Hematopoietic multipotent progenitor cell treated with erythropoietin and hydrocortisone succinate and interleukin-3 and kit ligand, for 15 days (in vitro differentiated cells): ENCODE results near the gene TSN.
"Not testable (repeated sequence)": the region's sequence is repeated elsewhere in the genome, so short reads cannot be mapped to it uniquely, and the experiment has no call there.

ENCODE experiments used
- DNase-seq: peaks from one replicate; pipeline ENCODE4 v3.0.0-alpha.2; 2015; ENCODE audit warnings: low spot score

The TSN gene

GRCh38 chr2:121801916-121802315 is 46.5 kb downstream of the TSN start:
- DNase-seq, result no peak

GRCh38 chr2:121803503-121803902 is 48.1 kb downstream of the TSN start:
- no peak for DNase-seq

- no peak for DNase-seq
These were observed 48.9 kb downstream of the TSN start for GRCh38 chr2:121804340-121804739.

DNA sequence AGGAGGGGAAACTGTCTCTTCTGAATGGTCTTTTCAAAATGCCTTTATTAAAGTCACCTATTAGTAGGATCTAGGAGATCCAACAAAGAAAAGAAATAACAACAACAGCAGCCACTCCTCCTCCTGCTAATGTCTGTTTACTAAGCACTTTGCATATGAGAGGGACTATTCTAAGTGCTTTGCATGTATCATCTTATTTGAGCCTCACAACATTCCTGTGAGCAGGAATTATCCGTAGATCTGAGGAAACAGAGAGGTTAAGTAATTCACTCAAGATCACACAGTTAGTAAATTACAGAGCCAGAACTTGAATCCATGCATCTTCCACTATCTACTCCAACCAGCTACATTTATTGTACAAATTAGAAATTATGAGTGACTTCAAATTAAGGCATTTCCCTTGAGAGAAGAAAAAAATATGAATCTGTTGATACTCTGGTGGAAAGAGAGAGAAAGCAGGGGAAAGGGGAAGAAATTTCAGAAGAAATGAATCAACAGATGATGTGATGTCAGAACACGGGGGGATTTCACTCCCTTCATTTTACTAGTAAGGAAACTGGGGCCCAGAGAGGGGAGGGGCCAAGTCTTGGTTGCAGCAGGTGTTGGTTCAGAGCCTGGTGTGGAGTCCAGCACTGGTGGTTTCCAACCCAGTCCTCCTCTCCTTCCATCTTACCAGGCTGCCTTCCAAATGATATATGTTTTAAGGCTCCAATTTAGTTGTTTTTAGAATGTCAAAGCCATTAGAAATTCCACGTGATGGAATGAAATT is 49.7 kb downstream of the TSN start:
- no peak for DNase-seq

DNA sequence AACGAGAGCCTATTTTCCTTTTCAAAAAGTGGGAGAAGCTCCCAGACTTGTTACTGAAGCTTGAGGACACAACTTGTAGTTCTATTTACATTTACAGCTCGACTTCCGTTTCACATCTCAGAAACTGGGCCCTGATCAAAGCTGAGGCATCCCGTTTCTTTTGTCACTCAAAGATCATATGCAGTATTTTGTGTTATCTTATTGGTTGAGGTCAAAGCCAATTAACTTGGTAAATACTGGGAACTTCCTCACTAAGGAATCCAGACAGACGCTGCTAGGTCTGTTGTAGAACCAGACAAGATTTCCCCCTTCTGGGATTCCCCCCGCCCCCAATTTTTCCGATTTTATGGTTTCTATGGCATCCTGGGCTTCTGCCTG is 50.3 kb downstream of the TSN start:
- DNase-seq, result no peak

DNA sequence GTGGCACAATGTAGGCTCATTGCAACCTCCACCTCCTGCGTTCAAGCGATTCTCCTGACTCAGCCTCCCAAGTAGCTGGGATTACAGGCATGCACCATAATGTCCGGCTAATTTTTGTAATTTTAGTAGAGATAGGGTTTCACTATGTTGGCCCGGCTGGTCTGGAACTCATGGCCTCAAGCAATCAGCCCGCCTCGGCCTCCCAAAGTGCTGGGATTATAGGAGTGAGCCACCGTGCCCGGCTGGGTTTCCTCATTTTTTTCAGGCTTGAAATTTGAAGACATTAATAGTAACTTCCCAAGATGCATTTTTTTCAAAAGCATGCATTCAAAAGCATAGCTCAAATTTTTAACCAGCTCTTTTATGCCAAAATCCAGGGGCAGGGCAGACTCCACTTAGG is 52.3 kb downstream of the TSN start:
- not testable (repeated sequence) for DNase-seq

DNA sequence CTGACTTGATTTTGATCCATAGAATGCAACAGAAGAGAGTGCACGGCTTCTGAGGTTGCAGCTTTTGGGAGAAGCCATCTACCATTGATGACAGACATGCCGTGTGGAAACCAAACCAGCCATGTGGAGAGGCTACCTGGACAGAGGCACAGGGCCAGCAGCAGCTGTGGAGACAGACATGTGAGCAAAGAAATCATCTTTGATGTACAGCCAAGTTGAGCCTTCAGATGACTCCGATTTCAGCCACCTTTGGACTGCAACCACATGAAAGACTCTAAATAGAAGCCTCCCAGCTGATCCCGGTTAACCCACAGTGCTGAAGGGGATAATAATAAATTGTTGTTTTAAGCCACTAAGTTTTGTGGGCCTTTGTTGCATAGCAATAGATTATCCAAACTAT is 54.2 kb downstream of the TSN start:
- no peak for DNase-seq

DNA sequence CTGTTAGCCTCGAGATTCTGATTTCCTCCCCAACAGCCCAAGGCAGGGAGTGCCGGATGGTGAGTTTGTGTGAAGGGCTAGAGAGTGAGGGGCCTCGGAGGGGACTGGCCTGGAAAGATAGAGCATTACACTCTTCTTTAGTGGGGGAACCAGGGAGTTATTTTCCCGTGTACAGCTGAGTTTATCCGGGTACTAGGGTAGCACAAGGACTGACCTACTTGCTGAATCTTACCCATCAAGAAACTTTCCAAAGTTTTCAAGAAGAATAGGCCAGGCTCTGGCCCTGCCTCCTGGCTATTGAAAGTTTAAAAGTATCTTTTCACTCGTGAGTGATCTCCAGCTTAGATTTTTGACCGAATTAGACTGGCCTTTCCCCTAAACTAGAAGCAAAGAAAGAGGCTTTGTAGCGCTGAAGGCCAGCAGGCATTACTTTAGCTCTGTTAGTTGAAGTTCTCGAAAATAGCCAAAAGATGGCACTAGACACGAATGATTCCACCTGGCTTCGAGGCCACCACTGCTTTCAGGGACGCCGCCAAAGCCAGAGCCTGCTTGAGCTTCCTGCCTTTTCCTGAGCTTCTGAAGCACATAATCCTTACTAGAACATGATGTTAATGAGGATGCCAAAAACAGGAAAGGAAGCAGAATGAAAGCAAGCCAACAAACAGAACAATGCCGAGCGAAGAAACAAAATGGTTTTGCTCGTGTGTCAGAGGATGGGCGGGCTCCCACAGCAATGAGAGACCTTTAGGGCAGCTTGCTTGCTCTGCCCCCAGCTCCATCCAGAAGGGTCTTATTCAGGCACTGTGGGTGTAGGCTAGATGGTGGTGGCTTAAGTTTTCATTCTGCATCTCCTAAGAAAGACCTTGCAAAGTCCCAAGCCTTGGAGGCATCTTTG is 55.8 kb downstream of the TSN start:
- no peak for DNase-seq

- not testable (repeated sequence) for DNase-seq
These were observed 57.6 kb downstream of the TSN start for GRCh38 chr2:121813083-121813482.

GRCh38 chr2:121815216-121815615 is 59.8 kb downstream of the TSN start:
- no peak for DNase-seq

- DNase-seq, result no peak
These were observed 61.3 kb downstream of the TSN start for GRCh38 chr2:121816797-121817196.

DNA sequence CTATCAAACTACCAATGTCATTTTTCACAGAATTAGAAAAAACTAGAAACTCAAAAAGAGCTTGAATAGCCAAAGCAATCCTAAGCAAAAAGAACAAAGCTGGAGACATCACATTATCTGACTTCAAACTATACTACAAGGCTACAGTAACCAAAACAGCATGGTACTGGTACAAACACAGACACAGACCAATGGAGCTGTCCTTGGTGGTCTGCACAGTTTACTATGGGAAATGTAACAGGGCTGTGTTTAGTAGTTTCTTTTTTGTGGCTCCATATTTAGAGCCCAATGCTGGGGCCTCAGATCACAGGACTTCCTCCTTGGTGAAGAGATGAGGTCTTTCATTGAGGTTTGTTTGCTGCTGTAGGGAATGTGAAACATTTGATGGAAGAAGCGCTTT is 61.9 kb downstream of the TSN start:
- DNase-seq, result not testable (repeated sequence)
